ENCODE data around the gene MARCHF3.
A peak's percentile ranks its signal among the peaks of the same experiment; 100 is the strongest.

The MARCHF3 gene

GRCh38 chr5:127042593-127042992 is 12.2 kb upstream of the MARCHF3 start:
- TF ChIP-seq CTCF (conservative IDR thresholded peaks at IDR 0.05) (peak; percentile 18), ZFX (IDR thresholded peaks at IDR 0.05) (no peak)
- no peak overlapping the region for H3K27ac ChIP-seq

- TF ChIP-seq CTCF (conservative IDR thresholded peaks at IDR 0.05) (no peak), ZFX (IDR thresholded peaks at IDR 0.05) (no peak)
- H3K27ac ChIP-seq, result no peak overlapping the region; the same call in 1 of the 2 replicates
Measured at GRCh38 chr5:127041571-127041970, 11.2 kb upstream of the MARCHF3 start.

- TF ChIP-seq ZFX (IDR thresholded peaks at IDR 0.05), result no peak
- TF ChIP-seq CTCF (conservative IDR thresholded peaks at IDR 0.05), result no peak
- H3K27ac ChIP-seq, result no peak overlapping the region; the same call in 1 of the 2 replicates
Measured at GRCh38 chr5:127040796-127041520, 10.6 kb upstream of the MARCHF3 start.

GRCh38 chr5:127038550-127038949 is 8.2 kb upstream of the MARCHF3 start:
- no peak for TF ChIP-seq CTCF (conservative IDR thresholded peaks at IDR 0.05)
- TF ChIP-seq ZFX (IDR thresholded peaks at IDR 0.05), result no peak
- no peak overlapping the region for H3K27ac ChIP-seq

GRCh38 chr5:127031863-127032232 is 1.5 kb upstream of the MARCHF3 start:
- no peak overlapping the region for H3K27ac ChIP-seq
- no peak for TF ChIP-seq ZFX (IDR thresholded peaks at IDR 0.05)
- no peak for TF ChIP-seq CTCF (conservative IDR thresholded peaks at IDR 0.05)

- TF ChIP-seq ZFX (IDR thresholded peaks at IDR 0.05) (no peak), CTCF (conservative IDR thresholded peaks at IDR 0.05) (no peak)
- peak overlapping the region; percentile 74 for H3K27ac ChIP-seq
Measured at GRCh38 chr5:127031147-127031862, 947 bp upstream of the MARCHF3 start.

- peak overlapping the region; percentile 74 for H3K27ac ChIP-seq
- TF ChIP-seq CTCF (conservative IDR thresholded peaks at IDR 0.05), result peak; percentile 63
- no peak for TF ChIP-seq ZFX (IDR thresholded peaks at IDR 0.05)
Measured at GRCh38 chr5:127029581-127030258, 638 bp downstream of the MARCHF3 start.

Data from C4-2B (cell line).